HCT116 (cell line): Measurements from ENCODE around the gene KIF26B. TPM values are rescaled to one million over a fixed set of nuclear protein-coding genes. Genes with fewer than 3 reads are reported as not detected.

ENCODE experiments used
- ATAC-seq: fragments of 200-7000 bp; cut with Tn5 transposase; 2 replicates; pipeline ENCODE4 v1.9.1; 2020; ENCODE audit warnings: mild to moderate bottlenecking, moderate library complexity
- BruUV-seq: library from RNA; stranded (reverse); fragments of 400-500 nt; replicated peaks from 2 replicates; lab custom pipeline; 2021; lab: Mats Ljungman, UMichigan
- CTCF ChIA-PET: fragments of 300-600 bp; sonication (Branson Sonifier 250); formaldehyde crosslinking; loops from one replicate; lab custom pipeline; 2021; ENCODE audit warnings: antibody characterized with exemption; lab: Charles Lee
- POLR2A ChIA-PET: fragments of 300-600, 350-600 bp; sonication (Branson Sonifier 250); formaldehyde crosslinking; loops from one replicate; lab custom pipeline; 2021; ENCODE audit warnings: antibody characterized with exemption; lab: Charles Lee
- RAD21 ChIA-PET, 2 experiments: fragments of 300-600 bp; sonication (Branson Sonifier 250); formaldehyde crosslinking; loops; one replicate each; lab custom pipeline; 2023; ENCODE audit warnings: low total read pairs in 2 of 2; ENCODE audit not compliant: uncharacterized antibody in 2 of 2, unreplicated experiment in 2 of 2, low non-redundant PET in 1 of 2; lab: Charles Lee
- DNase-seq: peaks from one replicate; pipeline ENCODE4 v3.0.0-alpha.2; 2010; ENCODE audit warnings: low read depth, low spot score
- H2AFZ ChIP-seq: fragments of 200-600 bp; shearing (Covaris generic), sonication (generic); 2 replicates; pipeline ENCODE4 v1.6.1; 2017; ENCODE audit warnings: low read depth, mixed run types, mixed read lengths, antibody characterized with exemption, low read length; ENCODE audit not compliant: poor library complexity, severe bottlenecking
- H3K27ac ChIP-seq: 2 replicates; pipeline ENCODE4 v1.5.1; 2012; ENCODE audit warnings: low read depth, low read length
- H3K27me3 ChIP-seq: fragments of 200-600 bp; sonication (generic); 2 replicates; pipeline ENCODE4 v1.6.1; 2016; ENCODE audit warnings: mixed run types, low read length, mixed read lengths; ENCODE audit not compliant: insufficient read depth
- H3K36me3 ChIP-seq, 2 experiments: fragments of 200-500 bp in 1 of 2; fragments of 200-600 bp in 1 of 2; sonication (Bioruptor generic) in 1 of 2; sonication (generic) in 1 of 2; 2 replicates each; pipeline versions ENCODE4 v1.5.1 to v1.6.1; 2014 to 2016; ENCODE audit warnings: low read length in 2 of 2, inconsistent platforms in 1 of 2, mixed read lengths in 1 of 2, mixed run types in 1 of 2; ENCODE audit not compliant: insufficient read depth in 2 of 2, control insufficient read depth in 1 of 2
- H3K4me1 ChIP-seq, 2 experiments: fragments of 200-600 bp in 1 of 2; sonication (generic) in 1 of 2; 2 replicates each; pipeline versions ENCODE4 v1.5.1 to v1.6.1; 2012 to 2017; ENCODE audit warnings: low read length in 2 of 2, inconsistent platforms in 1 of 2, mild to moderate bottlenecking in 1 of 2, mixed read lengths in 1 of 2, mixed run types in 1 of 2, moderate library complexity in 1 of 2; ENCODE audit not compliant: insufficient read depth in 2 of 2, control insufficient read depth in 1 of 2
- H3K4me2 ChIP-seq: fragments of 200-600 bp; sonication (generic); 2 replicates; pipeline ENCODE4 v1.6.1; 2017; ENCODE audit warnings: mixed run types, low read length, mixed read lengths
- H3K4me3 ChIP-seq, 2 experiments: fragments of 200-600 bp in 1 of 2; sonication (generic) in 1 of 2; replicated peaks in 1 of 2; 2 replicates each; pipeline ENCODE4 v1.5.1; 2011 to 2016; ENCODE audit warnings: low read length in 2 of 2, control low read depth in 1 of 2, low read depth in 1 of 2, mild to moderate bottlenecking in 1 of 2, mixed read lengths in 1 of 2, mixed run types in 1 of 2
- H3K79me2 ChIP-seq: fragments of 200-600 bp; sonication (generic); 2 replicates; pipeline ENCODE4 v1.6.1; 2017; ENCODE audit warnings: mild to moderate bottlenecking, mixed run types, low read length, moderate library complexity, mixed read lengths; ENCODE audit not compliant: insufficient read depth
- H3K9ac ChIP-seq: fragments of 200-600 bp; sonication (generic); 2 replicates; pipeline ENCODE4 v1.6.1; 2016; ENCODE audit warnings: low read length, mixed read lengths
- H3K9me2 ChIP-seq: fragments of 200-600 bp; sonication (generic), shearing (Covaris generic); 2 replicates; pipeline ENCODE4 v1.6.1; 2017; ENCODE audit warnings: mixed run types, mild to moderate bottlenecking, moderate library complexity; ENCODE audit not compliant: insufficient read depth
- H3K9me3 ChIP-seq, 2 experiments: fragments of 200-500 bp in 1 of 2; fragments of 200-600 bp in 1 of 2; sonication (Bioruptor generic) in 1 of 2; sonication (generic) in 1 of 2; 2 replicates each; pipeline ENCODE4 v1.6.1; 2014 to 2017; ENCODE audit warnings: low read length in 2 of 2, mixed read lengths in 2 of 2, inconsistent platforms in 1 of 2, low read depth in 1 of 2, mild to moderate bottlenecking in 1 of 2, mixed run types in 1 of 2, moderate library complexity in 1 of 2; ENCODE audit not compliant: control insufficient read depth in 1 of 2, insufficient read depth in 1 of 2
- H4K20me1 ChIP-seq: fragments of 200-600 bp; sonication (generic), shearing (Covaris generic); 2 replicates; pipeline ENCODE4 v1.6.1; 2017; ENCODE audit warnings: mixed run types, mild to moderate bottlenecking, moderate library complexity; ENCODE audit not compliant: insufficient read depth
- CBX3 ChIP-seq: IDR thresholded peaks from 2 replicates; pipeline ENCODE4 v1.6.1; 2012; ENCODE audit warnings: low read depth
- EZH2phosphoT487 ChIP-seq: fragments of 200-600 bp; IDR thresholded peaks from 2 replicates; pipeline ENCODE4 v1.6.1; 2018; ENCODE audit warnings: antibody characterized with exemption, borderline replicate concordance
- FOSL1 ChIP-seq: IDR thresholded peaks from 2 replicates; pipeline ENCODE4 v1.6.1; 2012; ENCODE audit warnings: low read depth
- POLR2A ChIP-seq: IDR thresholded peaks from 2 replicates; pipeline ENCODE4 v1.7.0; 2011; ENCODE audit warnings: borderline replicate concordance; ENCODE audit not compliant: insufficient read depth, insufficient read length; ENCODE audit errors: extremely low read depth
- POLR2AphosphoS5 ChIP-seq: IDR thresholded peaks from 2 replicates; pipeline ENCODE4 v1.6.1; 2011; ENCODE audit warnings: mild to moderate bottlenecking, low read depth, low read length, moderate library complexity
- RAD21 ChIP-seq: IDR thresholded peaks from 2 replicates; pipeline ENCODE4 v1.6.1; 2012; ENCODE audit warnings: low read depth, mild to moderate bottlenecking
- SIN3A ChIP-seq: IDR thresholded peaks from 2 replicates; pipeline ENCODE4 v1.6.1; 2012; ENCODE audit warnings: low read depth
- SP1 ChIP-seq: IDR thresholded peaks from 2 replicates; pipeline ENCODE4 v1.6.1; 2012; ENCODE audit warnings: low read depth
- SRF ChIP-seq: IDR thresholded peaks from 2 replicates; pipeline ENCODE4 v1.6.1; 2012; ENCODE audit warnings: low read depth
- TCF7L2 ChIP-seq: IDR thresholded peaks from 2 replicates; pipeline ENCODE4 v1.7.0; 2011; ENCODE audit warnings: borderline replicate concordance, inconsistent platforms; ENCODE audit not compliant: insufficient read depth, insufficient read length; ENCODE audit errors: extremely low read depth
- YY1 ChIP-seq: IDR thresholded peaks from 2 replicates; pipeline ENCODE4 v1.6.1; 2011; ENCODE audit warnings: low read length, low read depth, moderate library complexity, mild to moderate bottlenecking; ENCODE audit not compliant: insufficient replicate concordance; ENCODE audit errors: extremely low read depth
- ZFX ChIP-seq: fragments of 450-650 bp; IDR thresholded peaks from 2 replicates; pipeline ENCODE4 v1.6.1; 2017
- intact Hi-C: fragments of 100-400 bp; cut with micrococcal nuclease; formaldehyde crosslinking; loops from 2 replicates; pipeline ENCODE4 v1.10.0; 2022
- total RNA-seq: library from RNA; stranded (reverse); gene quantifications from one replicate; pipeline ENCODE4 v1.2.1, GENCODE V29; 2021; ENCODE audit not compliant: unreplicated experiment
- TF ChIP-seq, protein P1 (sequence below): IDR thresholded peaks from 2 replicates; pipeline ENCODE4 v1.6.1; 2011; ENCODE audit warnings: mild to moderate bottlenecking, low read length, moderate library complexity; ENCODE audit not compliant: insufficient replicate concordance; ENCODE audit errors: extremely low read depth
- TF ChIP-seq, protein P2 (sequence below): IDR thresholded peaks from 2 replicates; pipeline ENCODE4 v1.6.1; 2012; ENCODE audit warnings: low read depth
- TF ChIP-seq, protein P3 (sequence below): IDR thresholded peaks from 2 replicates; pipeline ENCODE4 v1.6.1; 2012
- TF ChIP-seq, protein P4 (sequence below): IDR thresholded peaks from 2 replicates; pipeline ENCODE4 v1.6.1; 2012

KIF26B gene
- total RNA-seq, 1 experiment from 2014 or later, result 0.49 TPM

DNA sequence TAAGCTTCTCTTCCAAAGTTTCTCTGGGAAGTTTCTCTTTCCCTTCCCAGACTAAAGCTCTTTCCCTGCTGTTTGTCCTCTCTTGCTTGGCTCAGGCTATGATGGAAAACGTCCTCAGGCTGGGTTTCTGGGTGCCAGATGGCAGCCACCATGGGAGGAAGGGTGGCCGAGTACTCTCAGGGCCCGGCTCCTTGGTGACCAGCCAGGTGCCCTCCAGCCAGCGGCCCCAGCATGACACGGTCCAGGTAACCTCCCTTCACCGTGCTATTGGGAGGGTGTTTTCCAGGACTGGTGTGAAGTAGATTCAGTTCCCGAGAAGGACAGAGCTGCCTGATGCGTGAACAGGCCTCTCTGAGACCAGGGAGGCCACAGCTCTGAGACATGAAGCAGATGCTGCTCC is 60.3 kb downstream of the KIF26B start:
- H3K27me3 ChIP-seq, result 0 out of 2 replicates have a peak, but pooled peaks cover 5% of the 10 kb centered on the region
- DNase-seq (no peak), ATAC-seq (no peak)
- ChIA-PET RAD21 (no interaction called here), CTCF (no interaction called here), POLR2A (no interaction called here)
- H3K9me2 ChIP-seq, result no peaks in the 10 kb centered on the region
- no peak overlapping the region for H3K4me3 ChIP-seq
- H3K4me2 ChIP-seq, result no peak overlapping the region
- no peak for TF ChIP-seq EZH2phosphoT487
- TF ChIP-seq ZFX, result no peak
- TF ChIP-seq RAD21, result no peak
- no peak for TF ChIP-seq CBX3
- TF ChIP-seq SRF, result no peak
- TF ChIP-seq, protein P1, sequence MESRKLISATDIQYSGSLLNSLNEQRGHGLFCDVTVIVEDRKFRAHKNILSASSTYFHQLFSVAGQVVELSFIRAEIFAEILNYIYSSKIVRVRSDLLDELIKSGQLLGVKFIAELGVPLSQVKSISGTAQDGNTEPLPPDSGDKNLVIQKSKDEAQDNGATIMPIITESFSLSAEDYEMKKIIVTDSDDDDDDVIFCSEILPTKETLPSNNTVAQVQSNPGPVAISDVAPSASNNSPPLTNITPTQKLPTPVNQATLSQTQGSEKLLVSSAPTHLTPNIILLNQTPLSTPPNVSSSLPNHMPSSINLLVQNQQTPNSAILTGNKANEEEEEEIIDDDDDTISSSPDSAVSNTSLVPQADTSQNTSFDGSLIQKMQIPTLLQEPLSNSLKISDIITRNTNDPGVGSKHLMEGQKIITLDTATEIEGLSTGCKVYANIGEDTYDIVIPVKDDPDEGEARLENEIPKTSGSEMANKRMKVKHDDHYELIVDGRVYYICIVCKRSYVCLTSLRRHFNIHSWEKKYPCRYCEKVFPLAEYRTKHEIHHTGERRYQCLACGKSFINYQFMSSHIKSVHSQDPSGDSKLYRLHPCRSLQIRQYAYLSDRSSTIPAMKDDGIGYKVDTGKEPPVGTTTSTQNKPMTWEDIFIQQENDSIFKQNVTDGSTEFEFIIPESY, result no peak
- no peak for TF ChIP-seq SP1
- TF ChIP-seq FOSL1, result no peak
- TF ChIP-seq POLR2A, result no peak
- no peak for TF ChIP-seq POLR2AphosphoS5
- TF ChIP-seq, protein P2, sequence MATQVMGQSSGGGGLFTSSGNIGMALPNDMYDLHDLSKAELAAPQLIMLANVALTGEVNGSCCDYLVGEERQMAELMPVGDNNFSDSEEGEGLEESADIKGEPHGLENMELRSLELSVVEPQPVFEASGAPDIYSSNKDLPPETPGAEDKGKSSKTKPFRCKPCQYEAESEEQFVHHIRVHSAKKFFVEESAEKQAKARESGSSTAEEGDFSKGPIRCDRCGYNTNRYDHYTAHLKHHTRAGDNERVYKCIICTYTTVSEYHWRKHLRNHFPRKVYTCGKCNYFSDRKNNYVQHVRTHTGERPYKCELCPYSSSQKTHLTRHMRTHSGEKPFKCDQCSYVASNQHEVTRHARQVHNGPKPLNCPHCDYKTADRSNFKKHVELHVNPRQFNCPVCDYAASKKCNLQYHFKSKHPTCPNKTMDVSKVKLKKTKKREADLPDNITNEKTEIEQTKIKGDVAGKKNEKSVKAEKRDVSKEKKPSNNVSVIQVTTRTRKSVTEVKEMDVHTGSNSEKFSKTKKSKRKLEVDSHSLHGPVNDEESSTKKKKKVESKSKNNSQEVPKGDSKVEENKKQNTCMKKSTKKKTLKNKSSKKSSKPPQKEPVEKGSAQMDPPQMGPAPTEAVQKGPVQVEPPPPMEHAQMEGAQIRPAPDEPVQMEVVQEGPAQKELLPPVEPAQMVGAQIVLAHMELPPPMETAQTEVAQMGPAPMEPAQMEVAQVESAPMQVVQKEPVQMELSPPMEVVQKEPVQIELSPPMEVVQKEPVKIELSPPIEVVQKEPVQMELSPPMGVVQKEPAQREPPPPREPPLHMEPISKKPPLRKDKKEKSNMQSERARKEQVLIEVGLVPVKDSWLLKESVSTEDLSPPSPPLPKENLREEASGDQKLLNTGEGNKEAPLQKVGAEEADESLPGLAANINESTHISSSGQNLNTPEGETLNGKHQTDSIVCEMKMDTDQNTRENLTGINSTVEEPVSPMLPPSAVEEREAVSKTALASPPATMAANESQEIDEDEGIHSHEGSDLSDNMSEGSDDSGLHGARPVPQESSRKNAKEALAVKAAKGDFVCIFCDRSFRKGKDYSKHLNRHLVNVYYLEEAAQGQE, result no peak
- TF ChIP-seq, protein P3, sequence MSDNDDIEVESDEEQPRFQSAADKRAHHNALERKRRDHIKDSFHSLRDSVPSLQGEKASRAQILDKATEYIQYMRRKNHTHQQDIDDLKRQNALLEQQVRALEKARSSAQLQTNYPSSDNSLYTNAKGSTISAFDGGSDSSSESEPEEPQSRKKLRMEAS, result no peak
- no peak for TF ChIP-seq YY1
- no peak for TF ChIP-seq TCF7L2
- TF ChIP-seq, protein P4, sequence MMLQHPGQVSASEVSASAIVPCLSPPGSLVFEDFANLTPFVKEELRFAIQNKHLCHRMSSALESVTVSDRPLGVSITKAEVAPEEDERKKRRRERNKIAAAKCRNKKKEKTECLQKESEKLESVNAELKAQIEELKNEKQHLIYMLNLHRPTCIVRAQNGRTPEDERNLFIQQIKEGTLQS, result no peak
- TF ChIP-seq SIN3A, result no peak
- no peaks in the 10 kb centered on the region for H3K79me2 ChIP-seq
- no TSS peak for BruUV-seq
- no peak overlapping the region for H3K9ac ChIP-seq
- no peak overlapping the region for H2AFZ ChIP-seq
- H4K20me1 ChIP-seq, result no peaks in the 10 kb centered on the region
- intact Hi-C loops, result no loop called here
- no peak overlapping the region for H3K27ac ChIP-seq
- no peaks in the 10 kb centered on the region for H3K9me3 ChIP-seq
- no peaks in the 10 kb centered on the region for H3K4me1 ChIP-seq
- no peaks in the 10 kb centered on the region for H3K36me3 ChIP-seq
